ENCODE data around the gene SMAD3.

- TF ChIP-seq POLR2AphosphoS5 (IDR thresholded peaks at IDR 0.05; ENCODE audit: low read depth) (no peak), CTCF (IDR thresholded peaks at IDR 0.05; ENCODE audit: insufficient read depth, low read length) (no peak), REST (IDR thresholded peaks at IDR 0.05; ENCODE audit: insufficient replicate concordance, low read depth) (no peak), GABPA (IDR thresholded peaks at IDR 0.05; ENCODE audit: low read depth) (no peak)
Observed at GRCh38 chr15:67210555-67211168, 145.3 kb downstream of the SMAD3 start.
